Naive B cell (primary cell): ENCODE measurements around the gene RACK1. TPM values are rescaled to one million over a fixed set of nuclear protein-coding genes. Genes with fewer than 3 reads are reported as not detected.

Experiments used
- ATAC-seq, 2 donors: fragments of 150-1000 bp; cut with Tn5 transposase; 2 replicates each; pipeline ENCODE4 v1.10.0; 2021; ENCODE audit warnings: low read depth in 2 of 2, mild to moderate bottlenecking in 2 of 2, moderate library complexity in 2 of 2
- DNase-seq: peaks from one replicate; pipeline ENCODE4 v3.0.0; 2022
- H3K27ac Mint-ChIP-seq, 6 donors: one replicate each; pipeline ENCODE4 v1.8.0; 2020 to 2022; ENCODE audit warnings: mild to moderate bottlenecking in 6 of 6, mixed read lengths in 6 of 6, moderate library complexity in 5 of 6, inconsistent platforms in 2 of 6
- H3K27me3 Mint-ChIP-seq, 3 donors: one replicate each; pipeline ENCODE4 v1.8.0; 2021 to 2022; ENCODE audit warnings: mixed read lengths in 3 of 3, mild to moderate bottlenecking in 1 of 3
- H3K36me3 Mint-ChIP-seq, 2 donors: one replicate each; pipeline ENCODE4 v1.8.0; 2020 to 2022; ENCODE audit warnings: mixed read lengths in 2 of 2, inconsistent platforms in 1 of 2, mild to moderate bottlenecking in 1 of 2
- H3K4me1 Mint-ChIP-seq, 3 donors: one replicate each; pipeline ENCODE4 v1.8.0; 2020 to 2022; ENCODE audit warnings: mixed read lengths in 3 of 3, inconsistent platforms in 1 of 3, mild to moderate bottlenecking in 1 of 3, moderate library complexity in 1 of 3
- H3K4me3 Mint-ChIP-seq, 8 donors: one replicate each; pipeline ENCODE4 v1.8.0; 2020 to 2022; ENCODE audit warnings: mild to moderate bottlenecking in 8 of 8, mixed read lengths in 8 of 8, moderate library complexity in 8 of 8, inconsistent platforms in 2 of 8
- H3K9me3 Mint-ChIP-seq, 7 donors: one replicate each; pipeline ENCODE4 v1.8.0; 2020 to 2022; ENCODE audit warnings: mixed read lengths in 7 of 7, mild to moderate bottlenecking in 5 of 7, inconsistent platforms in 2 of 7, moderate library complexity in 1 of 7
- polyA plus RNA-seq, 6 donors: library from polyadenylated mRNA; unstranded; fragments of 300-500 nt; fragmentation: Illumina TruSeq; gene quantifications; one replicate each; pipeline ENCODE4 v1.2.3, GENCODE V29; 2021; ENCODE audit warnings: low read depth in 6 of 6

RACK1 gene
- polyA plus RNA-seq, 6 donors from 2014 or later = 2,383 to 2,887 (median 2,526) TPM

- peaks cover 0 to 16% (median 10%) of the 10 kb centered on the region in 3 donors for H3K27me3 Mint-ChIP-seq
- peak overlapping the region; percentile 90 to 100 (median 100) for H3K27ac Mint-ChIP-seq
- peaks cover 40 to 47% (median 44%) of the 10 kb centered on the region in 3 donors for H3K4me1 Mint-ChIP-seq
- DNase-seq (peak; percentile 59), ATAC-seq (peak; percentile 11 to 15)
- peaks cover 0 to 23% (median 1%) of the 10 kb centered on the region in 7 donors for H3K9me3 Mint-ChIP-seq
- H3K36me3 Mint-ChIP-seq = peaks cover 0 to 12% of the 10 kb centered on the region in 2 donors
- H3K4me3 Mint-ChIP-seq = peak overlapping the region; percentile 96 to 99 (median 97)
These were observed 52.8 kb downstream of the RACK1 start for GRCh38 chr5:181190711-181191525.

DNA sequence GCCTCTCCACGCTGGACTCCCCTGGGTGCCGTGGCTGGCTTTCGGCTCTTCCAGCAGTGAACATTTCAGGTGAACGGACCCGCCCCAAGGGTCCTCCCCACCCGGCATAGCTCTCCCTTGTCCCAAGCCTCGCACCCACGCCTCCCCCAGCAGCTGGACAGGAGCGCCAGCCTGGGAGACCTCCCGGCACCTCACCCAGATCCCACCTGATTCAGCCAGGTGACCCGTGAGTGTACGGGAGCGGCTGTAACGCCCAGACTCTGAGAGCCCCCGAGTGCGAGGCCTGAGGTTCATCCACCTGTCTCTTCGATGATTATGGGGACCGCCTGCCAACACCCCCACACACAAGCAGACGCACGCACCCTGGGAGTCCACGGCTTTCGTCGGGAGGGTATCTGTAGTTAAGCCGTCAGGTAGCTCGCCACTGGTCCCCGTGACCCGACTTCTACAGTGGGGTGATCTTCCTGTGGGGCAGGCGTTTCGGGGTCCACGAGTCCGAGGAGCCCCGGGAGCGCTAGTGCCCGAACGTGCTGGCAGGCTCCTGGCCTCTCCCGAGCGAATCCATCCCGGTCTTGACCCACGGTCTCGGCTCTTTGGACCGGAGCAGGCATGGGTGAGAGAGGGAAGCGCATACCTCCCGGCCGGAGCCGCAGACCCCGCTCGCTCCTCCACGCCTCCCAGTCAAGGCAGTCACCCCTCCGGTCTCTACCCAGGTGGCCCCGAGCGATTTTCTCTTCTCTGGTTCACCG is 53.6 kb downstream of the RACK1 start:
- peak overlapping the region; percentile 96 to 99 (median 97) for H3K4me3 Mint-ChIP-seq

DNA sequence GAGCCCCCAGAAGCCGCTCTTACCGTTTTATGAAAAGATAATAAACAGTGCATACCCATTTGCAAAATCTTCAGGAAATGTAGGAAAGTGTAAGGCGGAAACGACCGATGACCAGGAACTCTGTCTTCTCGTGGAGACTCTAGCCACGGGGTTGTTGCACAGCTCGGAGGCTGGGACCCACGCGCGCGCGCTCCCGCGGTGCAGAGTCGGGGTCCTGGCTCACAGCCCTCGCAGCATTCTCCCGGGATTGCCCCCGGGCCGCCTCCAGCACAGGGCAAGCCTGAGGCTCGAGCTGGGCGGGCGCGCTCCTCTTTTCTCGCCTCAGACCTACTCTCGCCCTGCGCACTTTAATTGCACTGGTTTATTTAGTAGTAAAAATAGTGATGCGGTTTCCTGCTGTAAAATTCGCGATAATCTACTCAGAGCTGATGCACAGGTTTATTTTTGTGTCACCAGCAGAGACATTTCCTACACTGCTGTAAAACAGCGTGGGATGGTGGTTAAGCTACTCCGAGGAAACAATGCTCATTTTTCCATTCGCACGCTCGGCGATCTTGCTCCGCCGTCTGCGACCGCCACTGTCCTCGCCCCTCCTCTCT is 54.2 kb downstream of the RACK1 start:
- peak overlapping the region; percentile 96 to 99 (median 97) for H3K4me3 Mint-ChIP-seq
- peaks cover 48 to 53% (median 49%) of the 10 kb centered on the region in 3 donors for H3K4me1 Mint-ChIP-seq
- H3K36me3 Mint-ChIP-seq = peaks cover 0 to 12% of the 10 kb centered on the region in 2 donors
- peak overlapping the region; percentile 88 to 100 (median 100) for H3K27ac Mint-ChIP-seq
- H3K9me3 Mint-ChIP-seq = peaks cover 0 to 23% (median 1%) of the 10 kb centered on the region in 7 donors
- peaks cover 0 to 16% (median 10%) of the 10 kb centered on the region in 3 donors for H3K27me3 Mint-ChIP-seq
- DNase-seq (peak; percentile 53), ATAC-seq (peak; percentile 9 to 12)

More for the DNA sequence above, 53.6 kb downstream of the RACK1 start:
- Mint-ChIP-seq H3K27me3 (peaks cover 0 to 16% (median 10%) of the 10 kb centered on the region in 3 donors), H3K36me3 (peaks cover 0 to 12% of the 10 kb centered on the region in 2 donors), H3K4me1 (peaks cover 46 to 48% (median 47%) of the 10 kb centered on the region in 3 donors), H3K9me3 (peaks cover 0 to 23% (median 1%) of the 10 kb centered on the region in 7 donors), H3K27ac (peak overlapping the region; percentile 72 to 100 (median 96))
- DNase-seq = peak; percentile 46
- ATAC-seq = no peak

DNA sequence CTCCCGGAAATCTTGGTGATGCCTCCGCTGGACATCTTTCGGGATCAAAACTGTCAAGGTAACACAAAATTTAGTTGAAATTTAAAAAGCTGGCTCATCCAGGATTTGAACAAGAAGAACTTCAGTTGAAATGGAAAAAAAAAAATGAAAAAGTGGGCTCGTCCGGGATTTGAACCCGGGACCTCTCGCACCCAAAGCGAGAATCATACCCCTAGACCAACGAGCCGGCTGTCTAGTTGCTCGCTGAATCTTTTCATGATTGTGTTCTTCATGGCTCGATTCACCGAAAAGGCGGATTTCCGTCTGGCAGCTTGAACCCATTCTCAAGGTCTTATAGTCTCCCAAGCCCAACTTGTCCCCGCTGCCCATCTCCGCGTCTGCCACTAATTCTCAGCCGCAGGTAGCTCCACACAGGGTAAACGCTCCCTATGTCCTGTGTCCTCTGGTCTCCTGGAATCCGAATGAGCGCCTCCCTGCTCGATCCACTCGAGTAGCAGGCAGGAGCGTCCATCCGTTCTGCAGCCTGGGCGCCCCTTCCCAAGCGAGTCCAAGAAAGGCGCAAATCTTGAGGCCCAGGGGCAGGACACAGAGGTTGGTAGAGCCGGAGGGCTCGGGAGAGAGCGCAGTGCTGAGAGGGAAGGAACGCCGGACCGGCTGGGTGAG is 54.9 kb downstream of the RACK1 start:
- Mint-ChIP-seq H3K36me3 (peaks cover 0 to 12% of the 10 kb centered on the region in 2 donors), H3K4me3 (peak overlapping the region; percentile 96 to 99 (median 97))

DNA sequence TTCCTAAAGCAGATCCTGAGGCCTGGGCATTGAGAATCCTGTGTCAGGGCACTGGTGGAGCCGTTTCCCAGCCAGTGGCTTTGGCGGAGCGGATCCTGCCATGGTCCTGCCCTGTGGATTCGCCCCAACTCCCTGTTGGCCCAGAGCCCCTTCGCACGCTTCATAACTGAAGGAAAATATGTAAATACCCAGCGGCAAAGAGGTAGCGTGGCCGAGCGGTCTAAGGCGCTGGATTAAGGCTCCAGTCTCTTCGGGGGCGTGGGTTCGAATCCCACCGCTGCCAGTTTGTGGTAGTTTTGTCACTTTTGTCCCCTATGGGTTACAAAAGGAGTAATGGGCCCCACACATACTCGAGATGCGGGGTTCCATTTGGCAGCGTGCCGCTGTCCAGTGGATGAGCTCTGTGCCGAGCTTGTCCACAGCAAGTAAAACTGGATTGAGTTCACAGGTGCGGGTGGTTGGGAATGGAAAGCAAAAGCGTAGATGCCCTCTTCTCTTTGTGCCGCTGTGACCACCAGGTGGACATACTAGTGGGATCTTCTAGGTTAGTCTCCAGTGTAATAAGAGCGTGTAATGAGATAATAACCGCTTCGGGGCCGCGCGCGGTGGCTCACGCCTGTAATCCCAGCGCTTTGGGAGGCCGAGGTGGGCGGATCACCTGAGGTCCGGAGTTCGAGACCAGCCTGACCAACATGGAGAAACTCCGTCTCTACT is 56.0 kb downstream of the RACK1 start:
- H3K27me3 Mint-ChIP-seq = peaks cover 0 to 16% (median 10%) of the 10 kb centered on the region in 3 donors
- H3K4me3 Mint-ChIP-seq = peak overlapping the region; percentile 96 to 99 (median 97)
- DNase-seq (peak; percentile 53), ATAC-seq (no peak)
- H3K4me1 Mint-ChIP-seq = peaks cover 52 to 55% (median 54%) of the 10 kb centered on the region in 3 donors
- peaks cover 0 to 23% (median 1%) of the 10 kb centered on the region in 7 donors for H3K9me3 Mint-ChIP-seq
- peak overlapping the region; percentile 82 to 100 (median 100) for H3K27ac Mint-ChIP-seq
- H3K36me3 Mint-ChIP-seq = peaks cover 0 to 12% of the 10 kb centered on the region in 2 donors

More for the DNA sequence above, 54.9 kb downstream of the RACK1 start:
- Mint-ChIP-seq H3K27ac (peak overlapping the region; percentile 96 to 100 (median 100)), H3K9me3 (peaks cover 0 to 23% (median 1%) of the 10 kb centered on the region in 7 donors), H3K4me1 (peaks cover 52 to 57% (median 55%) of the 10 kb centered on the region in 3 donors), H3K27me3 (peaks cover 0 to 16% (median 10%) of the 10 kb centered on the region in 3 donors)
- ATAC-seq (peak; percentile 8 to 10), DNase-seq (peak; percentile 78)

DNA sequence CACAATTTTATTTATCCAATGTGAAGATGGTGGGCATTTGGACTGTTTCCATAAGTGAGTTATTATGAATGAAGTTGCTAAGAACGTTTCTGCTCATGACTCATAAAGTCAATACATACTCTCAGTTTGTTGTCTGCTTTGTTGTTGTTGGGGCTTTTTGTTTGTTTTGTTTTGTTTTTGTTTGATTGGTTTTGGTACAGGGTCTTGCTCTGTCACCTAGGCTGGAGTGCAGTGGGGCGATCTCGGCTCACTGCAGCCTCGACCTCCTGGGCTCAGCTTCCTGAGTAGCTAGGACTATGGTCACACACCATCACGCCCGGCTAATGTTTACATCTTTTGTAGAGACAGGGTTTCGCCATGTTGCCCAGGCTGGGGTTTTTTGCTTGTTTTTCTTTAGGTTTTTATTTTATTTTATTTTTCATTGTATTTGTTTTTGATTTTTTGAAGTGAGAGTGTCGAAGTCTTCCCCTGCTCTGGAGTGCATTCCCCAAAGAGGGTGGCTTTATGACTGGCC is 56.7 kb downstream of the RACK1 start:
- peaks cover 0 to 12% of the 10 kb centered on the region in 2 donors for H3K36me3 Mint-ChIP-seq
- H3K4me1 Mint-ChIP-seq = peaks cover 52 to 54% (median 53%) of the 10 kb centered on the region in 3 donors
- peaks cover 0 to 16% (median 11%) of the 10 kb centered on the region in 3 donors for H3K27me3 Mint-ChIP-seq
- H3K4me3 Mint-ChIP-seq = peak overlapping the region; percentile 35 to 99 (median 69)
- H3K27ac Mint-ChIP-seq = peak overlapping the region; percentile 76 to 100 (median 99)
- H3K9me3 Mint-ChIP-seq = peaks cover 0 to 23% (median 1%) of the 10 kb centered on the region in 7 donors
- ATAC-seq (no peak), DNase-seq (no peak)

Other genes with a start within 250 kb of the RACK1 start
- gene BTNL9, start 203.6 kb downstream of the RACK1 start, polyA plus RNA-seq = 1 to 10 TPM in 1 of 6 donors, under 1 TPM in 5; 0.08 to 1.4 (median 0.58) TPM
- not detected for gene OR2V1, start 112.7 kb downstream of the RACK1 start, polyA plus RNA-seq
- not detected for gene OR2V2, start 96.3 kb downstream of the RACK1 start, polyA plus RNA-seq
- under 1 TPM in 3 of 6 donors, not detected in 3; 0.09 to 0.27 (median 0.24) TPM for gene TRIM7, start 38.7 kb downstream of the RACK1 start, polyA plus RNA-seq
- 1 to 10 TPM in 3 of 6 donors, under 1 TPM in 3; 0.40 to 1.6 (median 1.0) TPM for gene TRIM41, start 20.6 kb downstream of the RACK1 start, polyA plus RNA-seq
- gene TRIM52, start 17.2 kb upstream of the RACK1 start, polyA plus RNA-seq = 10 to 100 TPM in 5 of 6 donors, 1 to 10 TPM in 1; 6.4 to 35.1 (median 27.7) TPM
- not detected for gene OR4F3, start 123.4 kb upstream of the RACK1 start, polyA plus RNA-seq